ENCODE results near the gene NDUFS2.

NDUFS2 gene

DNA sequence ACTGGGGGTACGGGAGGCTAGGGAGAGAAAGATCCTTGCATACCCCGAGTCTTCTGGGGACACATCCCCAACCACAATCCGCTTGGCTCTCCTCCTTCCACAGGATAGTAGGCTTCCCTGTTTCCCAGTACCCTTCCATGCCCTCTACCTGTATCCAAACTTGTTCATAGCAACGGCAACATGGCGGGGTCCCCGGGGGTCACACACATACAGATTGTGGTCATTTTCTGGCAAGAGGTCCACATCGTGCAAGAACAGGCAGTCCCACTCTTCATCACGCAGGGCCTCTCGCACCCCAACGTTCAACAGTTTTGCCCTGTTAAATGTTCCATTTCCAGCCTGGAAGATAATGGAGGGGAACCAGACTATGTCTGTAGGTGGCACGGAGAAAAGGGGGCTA is 28.5 kb upstream of the NDUFS2 start:
- Histone ChIP-seq H3K27me3 (ENCODE audit: insufficient read depth, low read length) (no peaks in the 10 kb centered on the region), H3K9me3 (ENCODE audit: insufficient read depth, low read depth, low read length) (no peaks in the 10 kb centered on the region), H3K36me3 (ENCODE audit: insufficient read depth, low read length) (peaks cover 63% of the 10 kb centered on the region), H3K27ac (ENCODE audit: low read depth, low read length) (no peak overlapping the region), H3K4me1 (ENCODE audit: insufficient read depth, low read length) (peaks cover 8% of the 10 kb centered on the region; the same call in 1 of the 2 replicates), H3K4me3 (ENCODE audit: low read length) (no peak overlapping the region), H3K9ac (ENCODE audit: low read depth, low read length) (no peak overlapping the region)
- 94% methylated on average over 11 of the region's 11 CpGs for WGBS

DNA sequence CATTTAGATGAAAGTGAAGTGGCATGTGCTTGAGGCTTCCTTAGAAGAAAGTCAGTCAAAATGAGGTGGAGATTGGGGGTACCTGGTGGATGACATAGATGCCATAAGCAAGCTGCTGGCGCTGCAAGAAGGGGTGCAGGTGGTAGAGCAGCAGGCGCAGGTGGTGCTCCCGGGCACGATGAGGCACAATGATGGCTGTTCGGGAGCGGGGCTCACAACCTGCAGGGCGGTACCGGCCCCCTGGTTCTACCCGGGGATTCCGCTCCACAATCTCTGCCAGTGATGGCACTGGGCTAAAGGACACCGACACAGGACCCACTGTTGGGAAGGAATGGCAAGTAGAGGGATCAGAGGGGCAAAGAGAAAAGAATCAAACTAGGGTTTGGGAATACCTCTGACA is 27.3 kb upstream of the NDUFS2 start:
- Histone ChIP-seq H3K4me3 (ENCODE audit: low read length) (no peak overlapping the region), H3K36me3 (ENCODE audit: insufficient read depth, low read length) (peaks cover 53% of the 10 kb centered on the region), H3K9me3 (ENCODE audit: insufficient read depth, low read depth, low read length) (no peaks in the 10 kb centered on the region), H3K27ac (ENCODE audit: low read depth, low read length) (no peak overlapping the region), H3K9ac (ENCODE audit: low read depth, low read length) (no peak overlapping the region), H3K4me1 (ENCODE audit: insufficient read depth, low read length) (peaks cover 8% of the 10 kb centered on the region; the same call in 1 of the 2 replicates), H3K27me3 (ENCODE audit: insufficient read depth, low read length) (no peaks in the 10 kb centered on the region)
- WGBS: 96% methylated on average over 11 of the region's 11 CpGs

DNA sequence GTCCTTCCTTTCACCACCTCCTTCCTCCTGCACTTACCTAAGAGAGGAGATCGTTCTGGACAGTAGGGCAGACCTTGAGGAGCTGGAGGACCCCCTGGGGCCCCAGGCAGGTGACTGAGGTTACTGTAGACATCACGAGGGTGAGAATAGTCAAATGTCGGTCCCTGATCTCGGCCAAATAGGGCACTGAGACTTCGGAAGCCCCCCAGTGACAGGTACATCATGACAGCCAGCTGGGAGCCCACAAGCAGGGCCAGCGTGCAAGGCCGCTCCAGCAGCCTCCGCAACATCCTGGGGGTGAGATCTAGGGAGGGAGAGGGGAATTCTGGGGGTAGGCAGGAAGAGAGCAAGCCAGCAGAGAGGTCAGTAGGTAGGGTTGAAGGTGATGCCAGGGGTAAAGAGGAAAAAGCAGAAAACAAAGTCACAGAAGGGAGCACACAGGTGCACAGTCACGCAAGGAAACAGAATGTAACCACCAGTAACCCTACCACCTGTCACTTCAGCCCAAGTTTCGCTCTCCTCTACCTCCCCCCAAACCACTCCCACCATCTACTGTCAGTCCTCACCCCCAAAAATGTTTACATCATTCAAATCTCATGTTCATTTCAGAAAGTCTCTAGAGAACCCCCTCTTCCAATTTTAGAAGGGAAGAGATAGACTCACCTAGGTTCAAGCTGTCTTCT is 26.3 kb upstream of the NDUFS2 start:
- no peak overlapping the region for H3K27ac ChIP-seq (ENCODE audit: low read depth, low read length)
- peaks cover 8% of the 10 kb centered on the region; the same call in 1 of the 2 replicates for H3K4me1 ChIP-seq (ENCODE audit: insufficient read depth, low read length)
- 91% methylated on average over 10 of the region's 10 CpGs for WGBS
- H3K9me3 ChIP-seq (ENCODE audit: insufficient read depth, low read depth, low read length): no peaks in the 10 kb centered on the region
- no peaks in the 10 kb centered on the region for H3K27me3 ChIP-seq (ENCODE audit: insufficient read depth, low read length)
- H3K9ac ChIP-seq (ENCODE audit: low read depth, low read length): no peak overlapping the region
- H3K36me3 ChIP-seq (ENCODE audit: insufficient read depth, low read length): peaks cover 45% of the 10 kb centered on the region
- peak overlapping the region; percentile 87; the same call in 1 of the 2 replicates for H3K4me3 ChIP-seq (ENCODE audit: low read length)

DNA sequence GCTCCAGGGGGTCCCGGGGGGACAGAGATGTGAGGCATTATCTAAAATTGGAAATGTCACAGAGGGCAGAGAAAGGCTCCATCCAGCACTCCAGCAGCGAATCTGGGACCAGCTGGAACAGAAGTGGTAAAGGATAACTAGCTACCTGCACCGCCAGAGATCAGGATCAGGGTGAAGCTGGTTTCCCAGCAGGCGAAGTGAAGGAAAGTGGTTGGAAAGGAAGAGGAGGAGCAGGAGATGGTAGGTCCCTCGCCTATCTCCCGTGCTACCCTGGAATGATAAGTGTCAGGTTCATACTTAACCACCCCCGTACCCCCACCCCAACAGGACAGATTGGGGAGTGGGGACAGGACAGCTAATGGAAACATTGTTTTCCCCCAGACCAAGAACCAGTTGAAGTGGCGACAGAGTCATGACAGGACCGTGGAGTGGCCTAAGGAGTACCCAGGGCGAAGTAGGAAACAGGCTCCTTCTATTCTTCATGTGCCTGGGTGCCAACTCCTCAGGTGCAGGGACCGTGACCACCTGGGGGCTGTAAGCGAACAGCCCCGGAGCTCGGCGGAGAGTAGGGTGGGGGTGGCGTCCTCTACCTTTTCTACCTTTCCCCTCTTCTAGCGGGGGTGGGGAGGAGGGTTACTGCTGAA is 25.6 kb upstream of the NDUFS2 start:
- Histone ChIP-seq H3K9ac (ENCODE audit: low read depth, low read length) (peak overlapping the region; percentile 86), H3K36me3 (ENCODE audit: insufficient read depth, low read length) (peaks cover 38% of the 10 kb centered on the region), H3K9me3 (ENCODE audit: insufficient read depth, low read depth, low read length) (no peaks in the 10 kb centered on the region), H3K4me1 (ENCODE audit: insufficient read depth, low read length) (peaks cover 8% of the 10 kb centered on the region; the same call in 1 of the 2 replicates), H3K4me3 (ENCODE audit: low read length) (peak overlapping the region; percentile 87), H3K27me3 (ENCODE audit: insufficient read depth, low read length) (no peaks in the 10 kb centered on the region), H3K27ac (ENCODE audit: low read depth, low read length) (no peak overlapping the region; the same call in 1 of the 2 replicates)
- 35% methylated on average over 12 of the region's 17 CpGs for WGBS

DNA sequence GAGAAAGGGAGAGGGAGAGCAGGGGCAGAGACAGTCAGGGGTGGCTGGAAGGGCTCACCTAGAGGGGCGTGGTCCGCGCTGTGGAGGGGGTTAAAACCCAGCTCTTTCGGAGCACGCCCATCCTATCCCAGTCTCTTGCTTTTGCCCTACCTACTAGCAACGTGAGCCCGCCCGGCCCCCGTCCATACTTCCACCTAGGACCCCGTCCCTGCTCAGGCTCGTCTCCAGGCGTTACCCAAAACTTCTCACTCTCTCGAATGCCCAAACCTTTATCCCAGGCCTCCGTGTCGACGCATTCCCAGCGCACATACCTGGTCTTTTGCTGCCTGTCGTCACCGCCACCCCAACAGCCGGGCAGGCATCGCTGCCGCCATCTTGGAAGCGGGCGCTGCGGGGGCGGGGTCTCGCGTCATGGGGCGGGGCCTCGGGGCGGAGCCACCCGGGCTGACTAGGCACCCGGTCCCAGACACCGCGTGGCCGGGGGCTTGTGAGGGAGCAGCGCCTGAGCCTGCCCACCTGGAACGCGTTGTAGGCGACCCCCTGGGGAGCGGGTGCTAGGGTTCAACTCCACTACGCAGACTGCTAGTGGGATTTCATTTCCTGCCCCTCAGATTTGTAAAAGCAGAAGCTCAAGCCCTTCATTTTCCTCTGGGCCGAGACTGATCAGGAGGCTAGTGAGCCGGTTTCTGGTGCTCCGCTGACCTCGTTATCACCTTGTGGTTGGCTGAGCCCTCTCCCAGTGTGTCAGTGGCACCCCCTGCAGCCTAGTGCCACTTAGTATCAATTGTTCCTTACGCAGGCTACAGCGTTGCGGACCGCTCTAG is 24.8 kb upstream of the NDUFS2 start, which contains the start of gene B4GALT3:
Gene B4GALT3, minus strand, starts transcription at position 396 of the 824 bp plus-strand sequence. CDS start 1,447 bp downstream, outside the sequence.
- peaks cover 31% of the 10 kb centered on the region for H3K36me3 ChIP-seq (ENCODE audit: insufficient read depth, low read length)
- under 1% methylated on average over 50 of the region's 50 CpGs for WGBS
- H3K27ac ChIP-seq (ENCODE audit: low read depth, low read length): peak within 1 kb of the TSS; percentile 85
- peaks cover 8% of the 10 kb centered on the region; the same call in 1 of the 2 replicates for H3K4me1 ChIP-seq (ENCODE audit: insufficient read depth, low read length)
- no peaks in the 10 kb centered on the region for H3K9me3 ChIP-seq (ENCODE audit: insufficient read depth, low read depth, low read length)
- H3K4me3 ChIP-seq (ENCODE audit: low read length): peak within 1 kb of the TSS; percentile 87
- H3K27me3 ChIP-seq (ENCODE audit: insufficient read depth, low read length): no peaks in the 10 kb centered on the region
- H3K9ac ChIP-seq (ENCODE audit: low read depth, low read length): peak within 1 kb of the TSS; percentile 86

DNA sequence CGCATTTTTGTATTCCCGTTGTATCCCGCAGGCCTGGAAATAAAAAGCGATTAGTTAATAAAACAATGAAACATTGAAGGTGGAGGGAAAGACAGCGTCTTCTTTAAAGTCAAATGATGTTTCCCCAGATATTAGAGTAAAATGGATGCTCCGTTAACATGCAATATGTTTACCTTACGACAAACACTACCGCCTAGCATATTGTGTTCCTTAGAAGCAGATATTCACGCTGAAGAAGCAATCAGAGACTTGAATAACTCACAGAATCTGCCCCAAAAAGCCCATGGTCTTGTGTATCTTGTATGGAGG is 24.3 kb upstream of the NDUFS2 start:
- Histone ChIP-seq H3K27ac (ENCODE audit: low read depth, low read length) (peak overlapping the region; percentile 85; the same call in 1 of the 2 replicates), H3K9ac (ENCODE audit: low read depth, low read length) (peak overlapping the region; percentile 86), H3K27me3 (ENCODE audit: insufficient read depth, low read length) (no peaks in the 10 kb centered on the region), H3K4me3 (ENCODE audit: low read length) (peak overlapping the region; percentile 87), H3K36me3 (ENCODE audit: insufficient read depth, low read length) (peaks cover 25% of the 10 kb centered on the region), H3K9me3 (ENCODE audit: insufficient read depth, low read depth, low read length) (no peaks in the 10 kb centered on the region), H3K4me1 (ENCODE audit: insufficient read depth, low read length) (peaks cover 8% of the 10 kb centered on the region; the same call in 1 of the 2 replicates)
- 50% methylated on average over 9 of the region's 9 CpGs for whole genome bisulfite sequencing

DNA sequence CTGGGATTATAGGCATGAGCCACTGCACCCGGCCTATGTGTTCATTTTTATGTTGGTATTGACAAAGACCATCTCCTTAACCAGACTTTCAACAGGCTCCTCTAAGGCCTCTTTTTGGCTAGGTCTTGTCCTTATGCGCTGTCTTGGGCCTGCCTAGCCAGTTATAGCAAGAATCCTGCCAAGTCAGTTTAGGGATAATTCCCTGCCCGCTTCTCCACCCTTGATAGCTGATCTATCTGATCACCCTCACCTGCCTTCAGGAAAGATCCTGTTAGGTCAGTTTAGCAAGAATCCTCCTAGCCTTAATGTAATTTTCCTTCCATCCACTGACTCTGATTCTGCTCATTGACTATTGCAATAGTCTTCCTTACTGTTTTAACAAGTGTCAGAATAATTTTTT is 22.5 kb upstream of the NDUFS2 start:
- no peak overlapping the region for H3K9ac ChIP-seq (ENCODE audit: low read depth, low read length)
- no peaks in the 10 kb centered on the region for H3K27me3 ChIP-seq (ENCODE audit: insufficient read depth, low read length)
- H3K27ac ChIP-seq (ENCODE audit: low read depth, low read length): no peak overlapping the region
- 92% methylated on average over 3 of the region's 3 CpGs for WGBS
- peaks cover 8% of the 10 kb centered on the region; the same call in 1 of the 2 replicates for H3K4me1 ChIP-seq (ENCODE audit: insufficient read depth, low read length)
- no peaks in the 10 kb centered on the region for H3K9me3 ChIP-seq (ENCODE audit: insufficient read depth, low read depth, low read length)
- H3K36me3 ChIP-seq (ENCODE audit: insufficient read depth, low read length): peaks cover 10% of the 10 kb centered on the region
- no peak overlapping the region for H3K4me3 ChIP-seq (ENCODE audit: low read length)

DNA sequence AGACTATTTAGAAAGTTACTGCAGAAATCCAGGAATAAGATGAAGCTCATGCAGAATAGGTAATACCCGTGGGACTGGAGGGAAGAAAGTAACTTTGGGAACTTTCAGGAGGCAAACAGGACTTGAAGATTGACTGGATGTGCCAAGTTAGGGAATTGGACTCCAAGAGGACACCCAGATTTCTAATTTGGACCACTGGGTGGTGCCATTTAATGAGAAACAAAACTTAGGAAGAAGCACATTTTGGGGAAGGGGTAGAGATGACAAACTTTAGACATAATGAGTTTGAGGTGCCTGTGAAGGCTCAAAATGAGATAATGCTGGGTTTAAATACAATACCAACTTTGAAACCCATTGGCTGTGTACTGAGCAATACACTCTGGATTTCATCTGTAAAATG is 21.5 kb upstream of the NDUFS2 start:
- no peak overlapping the region for H3K4me3 ChIP-seq (ENCODE audit: low read length)
- no peak overlapping the region for H3K27ac ChIP-seq (ENCODE audit: low read depth, low read length)
- H3K27me3 ChIP-seq (ENCODE audit: insufficient read depth, low read length): no peaks in the 10 kb centered on the region
- no peaks in the 10 kb centered on the region for H3K9me3 ChIP-seq (ENCODE audit: insufficient read depth, low read depth, low read length)
- 69% methylated on average over 1 of the region's 1 CpG for WGBS
- peaks cover 11% of the 10 kb centered on the region; the same call in 1 of the 2 replicates for H3K4me1 ChIP-seq (ENCODE audit: insufficient read depth, low read length)
- no peak overlapping the region for H3K9ac ChIP-seq (ENCODE audit: low read depth, low read length)
- H3K36me3 ChIP-seq (ENCODE audit: insufficient read depth, low read length): 0 out of 2 replicates have a peak, but pooled peaks cover under 1% of the 10 kb centered on the region

DNA sequence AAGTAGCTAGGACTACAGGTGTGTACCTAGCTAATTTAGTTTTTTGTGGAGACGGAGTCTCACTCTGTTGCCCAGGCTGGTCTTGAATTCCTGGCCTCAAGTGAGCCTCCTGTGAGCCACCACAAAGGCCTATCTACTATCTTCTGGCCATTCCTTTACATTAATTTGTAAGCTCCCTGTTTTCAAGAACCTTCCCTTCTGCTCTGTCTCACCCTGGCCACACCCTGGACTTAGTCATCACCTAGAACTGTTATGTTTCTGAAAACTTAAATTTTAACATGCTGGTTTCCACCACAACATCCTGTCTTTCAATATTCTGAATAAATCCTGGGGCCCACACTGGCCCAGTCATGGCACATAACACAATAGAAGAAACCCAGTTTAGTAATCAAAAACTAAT is 20.0 kb upstream of the NDUFS2 start:
- 88% methylated on average over 1 of the region's 1 CpG for WGBS
- peaks cover 11% of the 10 kb centered on the region; the same call in 1 of the 2 replicates for H3K4me1 ChIP-seq (ENCODE audit: insufficient read depth, low read length)
- H3K9me3 ChIP-seq (ENCODE audit: insufficient read depth, low read depth, low read length): no peaks in the 10 kb centered on the region
- H3K4me3 ChIP-seq (ENCODE audit: low read length): no peak overlapping the region
- H3K27ac ChIP-seq (ENCODE audit: low read depth, low read length): no peak overlapping the region
- H3K27me3 ChIP-seq (ENCODE audit: insufficient read depth, low read length): no peaks in the 10 kb centered on the region
- H3K36me3 ChIP-seq (ENCODE audit: insufficient read depth, low read length): no peaks in the 10 kb centered on the region
- no peak overlapping the region for H3K9ac ChIP-seq (ENCODE audit: low read depth, low read length)

DNA sequence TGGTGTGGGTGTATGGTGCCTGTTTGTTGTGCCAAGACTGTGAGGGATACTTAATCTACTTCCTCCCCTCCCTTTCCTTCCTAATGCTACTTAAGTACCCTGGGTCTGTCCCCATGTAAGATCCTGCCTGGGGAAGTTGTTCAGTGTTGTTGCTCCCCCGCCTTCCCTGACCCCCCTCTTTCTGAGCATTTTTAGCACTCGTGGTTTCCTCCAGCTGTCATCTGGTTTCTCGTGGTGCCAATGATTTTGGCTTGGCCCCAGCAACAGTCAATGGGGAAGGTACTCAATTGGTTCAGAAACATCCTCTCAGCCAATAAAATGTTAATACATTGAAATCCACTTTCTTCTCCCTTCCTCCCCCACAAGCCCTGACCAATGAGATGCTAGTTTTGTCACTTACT is 16.9 kb upstream of the NDUFS2 start:
- H3K27ac ChIP-seq (ENCODE audit: low read depth, low read length): no peak overlapping the region
- H3K4me3 ChIP-seq (ENCODE audit: low read length): no peak overlapping the region
- H3K27me3 ChIP-seq (ENCODE audit: insufficient read depth, low read length): no peaks in the 10 kb centered on the region
- no peaks in the 10 kb centered on the region for H3K9me3 ChIP-seq (ENCODE audit: insufficient read depth, low read depth, low read length)
- H3K36me3 ChIP-seq (ENCODE audit: insufficient read depth, low read length): no peaks in the 10 kb centered on the region
- 0 out of 2 replicates have a peak, but pooled peaks cover 3% of the 10 kb centered on the region for H3K4me1 ChIP-seq (ENCODE audit: insufficient read depth, low read length)
- H3K9ac ChIP-seq (ENCODE audit: low read depth, low read length): no peak overlapping the region
- 55% methylated on average over 3 of the region's 3 CpGs for WGBS

All from HUES64 (cell line).